Muscle of leg (tissue), 11 donors: ENCODE results near the gene HYCC1. TPM values are rescaled to one million over a fixed set of nuclear protein-coding genes. Genes with fewer than 3 reads are reported as not detected.
"Not testable (repeated sequence)": the region's sequence is repeated elsewhere in the genome, so short reads cannot be mapped to it uniquely, and the experiment has no call there.

Experiments
- DNase-seq: peaks from one replicate; pipeline ENCODE4 v3.0.0; 2013
- H3K27ac ChIP-seq: one replicate; pipeline ENCODE4 v1.5.1; 2013; ENCODE audit warnings: mild to moderate bottlenecking, low read length, control low read depth
- H3K27me3 ChIP-seq: one replicate; pipeline ENCODE4 v1.6.1; 2013; ENCODE audit warnings: low read length; ENCODE audit not compliant: control insufficient read depth, insufficient read depth
- H3K36me3 ChIP-seq: one replicate; pipeline ENCODE4 v1.6.1; 2013; ENCODE audit warnings: low read length; ENCODE audit not compliant: control insufficient read depth, insufficient read depth
- H3K4me1 ChIP-seq: one replicate; pipeline ENCODE4 v1.6.1; 2013; ENCODE audit warnings: low read length; ENCODE audit not compliant: control insufficient read depth, insufficient read depth
- H3K4me3 ChIP-seq: one replicate; pipeline ENCODE4 v1.5.1; 2013; ENCODE audit warnings: low read length, control low read depth
- H3K9me3 ChIP-seq: replicated peaks from 2 replicates; pipeline ENCODE4 v1.6.1; 2013; ENCODE audit warnings: low read depth, low read length; ENCODE audit not compliant: control insufficient read depth
- WGBS: methylation state at CpG from one replicate; pipeline ENCODE4 v1.1.5; 2013; ENCODE audit warnings: missing lambda C conversion rate; ENCODE audit not compliant: insufficient coverage; 5-methylcytosine and 5-hydroxymethylcytosine counted together
- polyA plus RNA-seq, 8 donors: library from polyadenylated mRNA; unstranded; fragments of 120-200 nt; gene quantifications; one replicate each; pipeline versions ENCODE4 v1.2.1 to v1.2.3, GENCODE V29; 2013; ENCODE audit warnings: inconsistent platforms in 1 of 8, low replicate concordance in 1 of 8; ENCODE audit not compliant: insufficient read length in 8 of 8, insufficient read depth in 1 of 8
- total RNA-seq: library from RNA; stranded (reverse); fragments of 120-200 nt; gene quantifications from one replicate; pipeline ENCODE4 v1.2.4, GENCODE V29; 2013

HYCC1 gene
- total and polyA plus RNA-seq, 9 donors, result 14.1 to 27.2 (median 22.9) TPM

DNA sequence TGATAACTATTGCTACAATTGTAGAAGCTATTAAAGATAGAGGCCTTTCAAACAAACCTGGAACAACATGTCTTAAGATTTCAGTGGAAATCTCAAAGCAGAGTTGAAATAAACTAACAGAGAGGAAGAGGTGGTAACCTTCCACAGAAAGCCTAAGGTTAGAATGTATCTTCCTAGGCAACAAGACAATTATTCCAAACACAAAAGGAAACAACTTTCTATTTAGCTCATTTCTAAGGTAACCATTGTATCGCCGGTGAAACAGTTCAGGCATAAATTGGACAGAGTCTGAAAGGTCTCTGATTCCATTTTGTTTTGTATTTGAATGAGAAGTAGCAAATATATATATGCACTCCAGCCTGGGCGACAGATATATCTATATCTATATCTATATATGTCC, 30.7 kb upstream of the HYCC1 start:
- no CpG with 5 or more reads among the region's 3 CpGs for whole genome bisulfite sequencing
- no peaks in the 10 kb centered on the region for H3K9me3 ChIP-seq
- no peaks in the 10 kb centered on the region for H3K27me3 ChIP-seq
- H3K27ac ChIP-seq, result no peak overlapping the region
- H3K36me3 ChIP-seq, result no peaks in the 10 kb centered on the region
- H3K4me1 ChIP-seq, result no peaks in the 10 kb centered on the region
- H3K4me3 ChIP-seq, result no peak overlapping the region
- no peak for DNase-seq

DNA sequence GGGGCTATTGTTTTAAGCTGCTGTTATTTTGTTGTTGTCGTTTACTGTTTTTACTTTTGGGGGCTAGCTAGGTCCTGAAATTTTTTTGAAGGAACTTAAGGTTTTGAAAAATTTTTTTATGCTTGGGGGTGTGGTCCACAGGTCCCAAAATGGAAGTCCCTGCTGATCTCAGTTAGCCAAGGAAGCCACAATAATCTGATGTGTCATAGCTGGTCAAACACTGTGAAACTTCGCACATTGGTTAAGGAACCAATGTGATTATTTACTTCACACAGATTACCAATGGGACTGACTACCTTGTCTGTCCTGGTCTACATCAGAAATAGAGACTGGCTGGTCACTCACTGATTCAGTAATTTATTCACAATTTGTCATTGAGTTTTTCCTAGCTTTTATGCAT, 29.5 kb upstream of the HYCC1 start:
- no peak overlapping the region for H3K27ac ChIP-seq
- no peak for DNase-seq
- H3K4me3 ChIP-seq, result no peak overlapping the region
- no peaks in the 10 kb centered on the region for H3K36me3 ChIP-seq
- WGBS, result 100% methylated on average over 1 of the region's 2 CpGs
- no peaks in the 10 kb centered on the region for H3K27me3 ChIP-seq
- H3K9me3 ChIP-seq, result no peaks in the 10 kb centered on the region
- H3K4me1 ChIP-seq, result no peaks in the 10 kb centered on the region

DNA sequence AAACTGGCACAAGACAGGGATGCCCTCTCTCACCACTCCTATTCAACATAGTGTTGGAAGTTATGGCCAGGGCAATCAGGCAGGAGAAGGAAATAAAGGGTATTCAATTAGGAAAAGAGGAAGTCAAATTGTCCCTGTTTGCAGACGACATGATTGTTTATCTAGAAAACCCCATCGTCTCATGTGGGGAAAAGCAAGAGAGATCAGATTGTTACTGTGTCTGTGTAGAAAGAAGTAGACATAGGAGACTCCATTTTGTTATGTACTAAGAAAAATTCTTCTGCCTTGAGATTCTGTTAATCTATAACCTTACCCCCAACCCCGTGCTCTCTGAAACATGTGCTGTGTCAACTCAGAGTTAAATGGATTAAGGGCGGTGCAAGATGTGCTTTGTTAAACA, 25.7 kb upstream of the HYCC1 start:
- DNase-seq, H3K4me3 ChIP-seq, H3K27me3 ChIP-seq, H3K9me3 ChIP-seq, H3K36me3 ChIP-seq, H3K27ac ChIP-seq, H3K4me1 ChIP-seq: not testable (repeated sequence)
- WGBS, result no CpG with 5 or more reads among the region's 4 CpGs

DNA sequence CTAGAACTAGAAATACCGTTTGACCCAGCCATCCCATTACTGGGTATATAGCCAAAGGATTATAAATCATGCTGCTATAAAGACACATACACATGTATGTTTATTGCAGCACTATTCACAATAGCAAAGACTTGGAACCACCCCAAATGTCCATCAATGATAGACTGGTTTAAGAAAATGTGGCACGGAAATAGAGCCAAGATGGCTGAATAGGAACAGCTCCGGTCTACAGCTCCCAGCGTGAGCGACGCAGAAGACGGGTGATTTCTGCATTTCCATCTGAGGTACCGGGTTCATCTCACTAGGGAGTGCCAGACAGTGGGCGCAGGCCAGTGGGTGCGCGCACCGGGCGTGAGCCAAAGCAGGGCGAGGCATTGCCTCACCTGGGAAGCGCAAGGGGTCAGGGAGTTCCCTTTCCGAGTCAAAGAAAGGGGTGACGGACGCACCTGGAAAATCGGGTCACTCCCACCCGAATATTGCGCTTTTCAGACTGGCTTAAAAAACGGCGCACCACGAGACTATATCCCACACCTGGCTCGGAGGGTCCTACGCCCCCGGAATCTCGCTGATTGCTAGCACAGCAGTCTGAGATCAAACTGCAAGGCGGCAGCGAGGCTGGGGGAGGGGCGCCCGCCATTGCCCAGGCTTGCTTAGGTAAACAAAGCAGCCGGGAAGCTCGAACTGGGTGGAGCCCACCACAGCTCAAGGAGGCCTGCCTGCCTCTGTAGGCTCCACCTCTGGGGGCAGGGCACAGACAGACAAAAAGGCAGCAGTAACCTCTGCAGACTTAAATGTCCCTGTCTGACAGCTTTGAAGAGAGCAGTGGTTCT, 21.8 kb upstream of the HYCC1 start:
- not testable (repeated sequence) for H3K27ac ChIP-seq, H3K4me1 ChIP-seq, H3K4me3 ChIP-seq, H3K36me3 ChIP-seq, DNase-seq, H3K27me3 ChIP-seq, H3K9me3 ChIP-seq
- no CpG with 5 or more reads among the region's 34 CpGs for WGBS

DNA sequence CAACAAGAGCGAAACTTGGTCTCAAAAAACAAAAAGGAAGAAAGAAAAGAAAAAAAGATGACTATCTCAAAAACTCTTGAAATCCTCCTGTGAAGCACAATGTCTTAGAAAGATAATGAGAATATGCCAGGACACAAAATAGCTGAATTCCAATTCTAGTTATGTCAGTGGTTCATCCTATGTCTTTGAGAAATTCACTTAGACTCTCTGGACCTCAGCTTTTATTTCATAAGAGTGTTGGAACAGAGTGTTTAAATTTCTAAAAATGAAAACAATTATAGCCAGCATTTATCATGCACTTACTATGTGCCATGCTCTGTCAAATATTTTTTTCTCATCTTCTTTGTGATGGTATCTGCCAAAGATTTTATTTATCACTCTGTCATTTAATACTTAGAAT, 13.3 kb upstream of the HYCC1 start:
- no peaks in the 10 kb centered on the region for H3K9me3 ChIP-seq
- no peak overlapping the region for H3K27ac ChIP-seq
- H3K4me3 ChIP-seq, result no peak overlapping the region
- no peak for DNase-seq
- no peaks in the 10 kb centered on the region for H3K4me1 ChIP-seq
- no peaks in the 10 kb centered on the region for H3K36me3 ChIP-seq
- no peaks in the 10 kb centered on the region for H3K27me3 ChIP-seq
- no CpG with 5 or more reads among the region's 1 CpG for WGBS

DNA sequence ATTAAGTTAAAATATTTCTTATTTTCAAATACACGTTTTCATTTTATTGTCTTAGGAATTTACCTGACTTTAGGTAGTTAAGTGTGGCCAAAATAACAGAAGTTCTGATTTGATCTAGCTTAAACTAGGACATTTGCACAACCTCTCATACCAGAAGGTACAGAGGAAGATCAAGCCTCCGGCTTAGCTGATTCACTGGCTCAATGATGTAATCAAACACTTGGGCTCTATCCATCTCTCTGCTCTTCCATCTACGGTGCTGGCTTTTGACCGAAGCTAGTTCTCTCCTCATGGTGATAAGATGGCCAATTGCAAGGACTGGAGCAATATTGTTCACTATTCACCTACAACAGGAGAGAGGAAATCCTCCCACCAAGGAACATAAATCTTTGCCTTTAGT, 12.2 kb upstream of the HYCC1 start:
- WGBS, result 82% methylated on average over 3 of the region's 4 CpGs
- Histone ChIP-seq H3K36me3 (no peaks in the 10 kb centered on the region), H3K27ac (no peak overlapping the region), H3K9me3 (no peaks in the 10 kb centered on the region), H3K4me3 (no peak overlapping the region), H3K27me3 (no peaks in the 10 kb centered on the region), H3K4me1 (no peaks in the 10 kb centered on the region)
- DNase-seq, result no peak

DNA sequence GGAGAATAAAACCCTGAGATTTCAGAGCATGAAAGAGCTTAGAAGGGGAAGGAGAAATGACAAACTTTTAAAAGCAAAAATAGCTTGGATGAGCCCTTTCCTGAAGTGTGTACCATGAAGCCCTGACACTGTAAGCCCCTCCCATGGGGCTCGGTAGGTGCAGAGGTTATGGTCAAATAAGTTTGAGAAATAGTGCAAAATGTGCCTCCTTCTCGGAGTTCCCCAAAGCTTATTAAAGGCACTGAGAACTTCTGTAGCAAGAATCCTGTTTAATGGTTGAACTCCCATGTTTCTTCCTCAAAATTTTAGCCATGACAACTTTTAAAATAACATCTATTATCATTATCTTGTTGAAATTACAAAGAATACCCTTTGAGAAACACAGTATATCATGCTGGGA, 10.5 kb upstream of the HYCC1 start:
- H3K27ac ChIP-seq, result no peak overlapping the region
- no peaks in the 10 kb centered on the region for H3K9me3 ChIP-seq
- no peaks in the 10 kb centered on the region for H3K27me3 ChIP-seq
- WGBS, result 100% methylated on average over 1 of the region's 2 CpGs
- peaks cover 2% of the 10 kb centered on the region for H3K4me1 ChIP-seq
- no peak overlapping the region for H3K4me3 ChIP-seq
- no peaks in the 10 kb centered on the region for H3K36me3 ChIP-seq
- DNase-seq, result no peak

DNA sequence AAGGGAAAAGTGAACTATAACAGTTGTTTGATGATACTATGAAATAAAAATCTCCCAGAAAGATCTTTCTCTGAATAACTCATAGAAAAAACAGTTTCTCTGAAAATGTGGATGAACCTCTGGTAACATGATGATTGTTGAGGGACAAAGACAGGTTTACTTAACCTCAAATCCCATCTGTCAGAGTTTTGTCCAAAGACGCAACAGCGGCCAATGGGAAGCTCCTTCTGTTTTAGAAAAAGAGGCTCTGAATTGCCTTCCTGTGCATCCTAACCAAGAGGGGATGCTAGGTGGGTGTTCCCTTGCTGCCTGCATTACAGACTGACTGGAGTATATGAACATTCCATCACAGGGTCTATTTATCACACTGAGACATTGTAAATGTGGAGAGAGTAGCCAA, 8.9 kb upstream of the HYCC1 start:
- H3K36me3 ChIP-seq, result no peaks in the 10 kb centered on the region
- no peak overlapping the region for H3K4me3 ChIP-seq
- no peak for DNase-seq
- H3K9me3 ChIP-seq, result no peaks in the 10 kb centered on the region
- whole genome bisulfite sequencing, result no CpG with 5 or more reads among the region's 2 CpGs
- H3K27me3 ChIP-seq, result no peaks in the 10 kb centered on the region
- no peak overlapping the region for H3K27ac ChIP-seq
- H3K4me1 ChIP-seq, result peaks cover 2% of the 10 kb centered on the region

DNA sequence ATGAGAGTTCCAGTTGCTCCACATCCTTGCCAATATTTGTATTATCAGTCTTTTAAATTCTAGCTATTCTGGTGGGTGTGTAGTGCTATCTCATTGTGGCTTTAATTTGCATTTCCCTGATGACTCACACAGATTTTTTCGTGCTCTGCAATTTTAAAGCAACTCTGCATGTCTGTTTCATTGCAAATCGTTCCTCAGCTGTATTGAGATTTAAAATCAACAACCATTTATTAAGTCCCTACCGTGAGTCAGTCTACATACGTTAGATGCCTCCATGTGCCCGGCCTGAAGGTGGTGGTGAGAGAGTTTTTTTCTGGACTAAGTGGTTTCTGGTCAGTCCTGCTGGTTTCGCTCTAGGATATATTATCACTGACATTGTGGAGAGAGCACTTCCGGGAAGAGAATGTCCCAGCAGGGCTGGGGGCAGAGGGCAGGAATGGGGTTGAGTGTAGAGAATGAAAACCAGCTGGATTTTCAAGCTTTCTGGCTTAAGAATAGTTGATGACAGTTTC, 8.4 kb upstream of the HYCC1 start:
- H3K4me1 ChIP-seq, result peaks cover 2% of the 10 kb centered on the region
- no peaks in the 10 kb centered on the region for H3K36me3 ChIP-seq
- no peak overlapping the region for H3K4me3 ChIP-seq
- H3K9me3 ChIP-seq, result no peaks in the 10 kb centered on the region
- WGBS, result 38% methylated on average over 2 of the region's 7 CpGs
- no peak for DNase-seq
- H3K27me3 ChIP-seq, result no peaks in the 10 kb centered on the region
- no peak overlapping the region for H3K27ac ChIP-seq

DNA sequence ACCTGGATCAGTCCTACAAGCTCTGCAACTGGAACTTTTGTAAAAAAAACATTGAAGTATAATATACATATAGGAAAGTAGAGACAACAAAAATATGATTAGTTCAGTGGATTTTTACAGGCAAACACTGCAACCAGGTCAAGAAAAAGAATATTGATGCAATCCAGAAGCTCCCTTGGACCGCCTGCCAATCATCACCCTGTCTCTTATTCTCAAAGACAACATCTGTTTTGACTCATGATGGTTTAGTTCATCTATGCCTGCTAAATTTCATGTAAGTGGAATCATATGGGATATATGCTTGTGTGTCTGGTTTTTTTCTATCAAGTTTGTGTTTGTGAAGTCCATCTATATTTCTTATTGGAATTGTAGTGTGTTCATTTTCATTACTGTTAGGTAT, 7.7 kb upstream of the HYCC1 start:
- Histone ChIP-seq H3K27me3 (no peaks in the 10 kb centered on the region), H3K4me1 (peaks cover 2% of the 10 kb centered on the region), H3K27ac (no peak overlapping the region), H3K4me3 (no peak overlapping the region), H3K36me3 (no peaks in the 10 kb centered on the region), H3K9me3 (no peaks in the 10 kb centered on the region)
- DNase-seq, result no peak
- WGBS, result no CpG with 5 or more reads among the region's 1 CpG
